Measurements from ENCODE around the gene ERC1. TPM values are rescaled to one million over a fixed set of nuclear protein-coding genes. Genes with fewer than 3 reads are reported as not detected.

ERC1 gene
- polyA plus RNA-seq, 2 of the 4 experiments (the other 2 are of a cell fraction), result 14.2 to 20.9 TPM

DNA sequence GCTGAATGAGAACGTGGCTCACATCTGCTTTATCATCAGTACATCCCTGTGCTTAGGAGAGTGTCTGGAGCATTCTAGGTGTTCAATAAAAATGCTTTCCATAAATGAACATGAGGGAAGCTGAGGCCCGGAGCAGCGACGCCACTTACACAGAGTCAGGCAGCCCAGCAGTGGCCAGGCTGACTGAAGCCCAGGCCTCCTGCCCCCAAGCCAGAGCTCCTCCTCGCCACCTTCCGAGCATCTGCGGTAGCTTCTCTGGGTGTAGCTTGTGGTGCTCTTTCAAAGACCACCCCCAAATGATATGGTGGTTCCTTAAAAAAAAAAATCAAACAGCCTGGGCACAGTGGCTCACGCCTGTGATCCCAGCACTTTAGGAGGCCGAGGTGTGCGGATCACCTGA is 514.6 kb downstream of the ERC1 start (continued):
- TF ChIP-seq ELK1 (IDR thresholded peaks at IDR 0.05; ENCODE audit: low read depth, low read length), result no peak
- TF ChIP-seq MAFK (IDR thresholded peaks at IDR 0.05; ENCODE audit: partially characterized antibody), result no peak
- TF ChIP-seq CBX2 (IDR thresholded peaks at IDR 0.05; ENCODE audit: borderline replicate concordance, low read depth), result no peak
- TF ChIP-seq PHF8 (IDR thresholded peaks at IDR 0.05; ENCODE audit: borderline replicate concordance, low read depth), result no peak

- TF ChIP-seq KDM5A (IDR thresholded peaks at IDR 0.05) (no peak), GATA3 (IDR thresholded peaks at IDR 0.05; ENCODE audit: borderline replicate concordance) (no peak), NR3C1 (IDR thresholded peaks at IDR 0.05) (no peak), SMC3 (IDR thresholded peaks at IDR 0.05) (no peak), RARB (CRISPR knock-in tag; IDR thresholded peaks at IDR 0.05) (no peak), KDM1A (IDR thresholded peaks at IDR 0.05; ENCODE audit: low read depth) (no peak), NFE2L2 (conservative IDR thresholded peaks at IDR 0.05; ENCODE audit: low read length) (no peak), BHLHE40 (IDR thresholded peaks at IDR 0.05; ENCODE audit: low read depth, low read length) (no peak), POLR2A (IDR thresholded peaks at IDR 0.05; ENCODE audit: low read length) (no peak), ZNF302 (CRISPR knock-in tag; IDR thresholded peaks at IDR 0.05) (no peak), CBX2 (IDR thresholded peaks at IDR 0.05; ENCODE audit: borderline replicate concordance, low read depth) (no peak), ESRRA (IDR thresholded peaks at IDR 0.05; ENCODE audit: borderline replicate concordance, low read length) (no peak), EHF (CRISPR knock-in tag; IDR thresholded peaks at IDR 0.05) (no peak), MYC (IDR thresholded peaks at IDR 0.05; ENCODE audit: borderline replicate concordance, low read length) (no peak), JUNB (IDR thresholded peaks at IDR 0.05) (no peak), FOSB (CRISPR knock-in tag; IDR thresholded peaks at IDR 0.05) (no peak), ZFP36 (IDR thresholded peaks at IDR 0.05; ENCODE audit: borderline replicate concordance, partially characterized antibody) (no peak), SREBF2 (IDR thresholded peaks at IDR 0.05) (no peak), FOSL2 (IDR thresholded peaks at IDR 0.05) (no peak), FOSL2 (CRISPR knock-in tag; IDR thresholded peaks at IDR 0.05) (no peak)
- FAIRE-seq (no peak), ATAC-seq (no peak), DNase-seq (ENCODE audit: low read depth in 1 of 2, low spot score in 1 of 2) (no peak)
- 100% methylated on average over 4 of the region's 7 CpGs for WGBS (ENCODE audit: missing lambda C conversion rate)
- H3K4me1 ChIP-seq, result no peaks in the 10 kb centered on the region
- POLR2A ChIA-PET, result no interaction called here
- H3K27ac ChIP-seq, result no peak overlapping the region
- no peaks in the 10 kb centered on the region for H3K9me3 ChIP-seq
- H3K4me2 ChIP-seq, result no peak overlapping the region
- CTCF ChIA-PET, result interaction anchor here (1.0 kb wide), 1 partner anchor 389 kb away, joined by 4 read pairs; no protein-coding TSS in a partner anchor
- no peak overlapping the region for H3K4me3 ChIP-seq
These were observed 516.3 kb downstream of the ERC1 start for GRCh38 chr12:1507308-1507707.

- H3K4me3 ChIP-seq, result no peak overlapping the region
- FAIRE-seq (no peak), ATAC-seq (no peak; a peak in 1 of 6 replicates), DNase-seq (ENCODE audit: low read depth in 1 of 2, low spot score in 1 of 2) (no peak)
- CTCF ChIA-PET, result interaction anchor here (1.3 kb wide), 1 partner anchor 61 kb away, joined by 3 read pairs; no protein-coding TSS in a partner anchor
- no peaks in the 10 kb centered on the region for H3K9me3 ChIP-seq
- POLR2A ChIA-PET, result no interaction called here
- no peak overlapping the region for H3K4me2 ChIP-seq
- no peaks in the 10 kb centered on the region for H3K4me1 ChIP-seq
- WGBS (ENCODE audit: missing lambda C conversion rate), result 70% methylated on average over 14 of the region's 14 CpGs
- no peak overlapping the region for H3K27ac ChIP-seq
- no peak for TF ChIP-seq HEYL (CRISPR knock-in tag; IDR thresholded peaks at IDR 0.05)
- TF ChIP-seq, protein P1, sequence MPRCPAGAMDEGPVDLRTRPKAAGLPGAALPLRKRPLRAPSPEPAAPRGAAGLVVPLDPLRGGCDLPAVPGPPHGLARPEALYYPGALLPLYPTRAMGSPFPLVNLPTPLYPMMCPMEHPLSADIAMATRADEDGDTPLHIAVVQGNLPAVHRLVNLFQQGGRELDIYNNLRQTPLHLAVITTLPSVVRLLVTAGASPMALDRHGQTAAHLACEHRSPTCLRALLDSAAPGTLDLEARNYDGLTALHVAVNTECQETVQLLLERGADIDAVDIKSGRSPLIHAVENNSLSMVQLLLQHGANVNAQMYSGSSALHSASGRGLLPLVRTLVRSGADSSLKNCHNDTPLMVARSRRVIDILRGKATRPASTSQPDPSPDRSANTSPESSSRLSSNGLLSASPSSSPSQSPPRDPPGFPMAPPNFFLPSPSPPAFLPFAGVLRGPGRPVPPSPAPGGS (IDR thresholded peaks at IDR 0.05), result no peak
- TF ChIP-seq, protein P2, sequence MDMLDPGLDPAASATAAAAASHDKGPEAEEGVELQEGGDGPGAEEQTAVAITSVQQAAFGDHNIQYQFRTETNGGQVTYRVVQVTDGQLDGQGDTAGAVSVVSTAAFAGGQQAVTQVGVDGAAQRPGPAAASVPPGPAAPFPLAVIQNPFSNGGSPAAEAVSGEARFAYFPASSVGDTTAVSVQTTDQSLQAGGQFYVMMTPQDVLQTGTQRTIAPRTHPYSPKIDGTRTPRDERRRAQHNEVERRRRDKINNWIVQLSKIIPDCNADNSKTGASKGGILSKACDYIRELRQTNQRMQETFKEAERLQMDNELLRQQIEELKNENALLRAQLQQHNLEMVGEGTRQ (IDR thresholded peaks at IDR 0.05), result no peak
- no peak for TF ChIP-seq HOXA7 (CRISPR knock-in tag; IDR thresholded peaks at IDR 0.05)
- TF ChIP-seq RAD21 (conservative IDR thresholded peaks at IDR 0.05 in 1 of 2, IDR thresholded peaks at IDR 0.05 in 1 of 2), result no peak
- no peak for TF ChIP-seq REST (IDR thresholded peaks at IDR 0.05)
- no peak for TF ChIP-seq NFE2L2 (conservative IDR thresholded peaks at IDR 0.05; ENCODE audit: low read length)
- no peak for TF ChIP-seq MYC (IDR thresholded peaks at IDR 0.05; ENCODE audit: borderline replicate concordance, low read length)
- TF ChIP-seq SMC3 (IDR thresholded peaks at IDR 0.05), result no peak
- TF ChIP-seq JUNB (IDR thresholded peaks at IDR 0.05), result no peak
- TF ChIP-seq, protein P3, sequence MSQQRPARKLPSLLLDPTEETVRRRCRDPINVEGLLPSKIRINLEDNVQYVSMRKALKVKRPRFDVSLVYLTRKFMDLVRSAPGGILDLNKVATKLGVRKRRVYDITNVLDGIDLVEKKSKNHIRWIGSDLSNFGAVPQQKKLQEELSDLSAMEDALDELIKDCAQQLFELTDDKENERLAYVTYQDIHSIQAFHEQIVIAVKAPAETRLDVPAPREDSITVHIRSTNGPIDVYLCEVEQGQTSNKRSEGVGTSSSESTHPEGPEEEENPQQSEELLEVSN (IDR thresholded peaks at IDR 0.05; ENCODE audit: borderline replicate concordance, low read depth), result no peak
- no peak for TF ChIP-seq EHMT2 (IDR thresholded peaks at IDR 0.05; ENCODE audit: low read depth)
These were observed 518.5 kb downstream of the ERC1 start for GRCh38 chr12:1509413-1510052.
